Lung microvascular endothelial cell (primary cell): ENCODE data around the gene MKI67. TPM values are rescaled to one million over a fixed set of nuclear protein-coding genes. Genes with fewer than 3 reads are reported as not detected.

ENCODE experiments used
- DNase-seq, 2 donors: peaks; one replicate each; pipeline versions ENCODE4 v3.0.0 to v3.0.0-alpha.2; 2010; ENCODE audit warnings: low read depth in 2 of 2
- total RNA-seq: library from RNA; depleted of rRNA; stranded (reverse); fragments of >200 nt; gene quantifications from 2 replicates; pipeline ENCODE4 v1.2.1, GENCODE V29; 2014

The MKI67 gene
- total RNA-seq, 1 donor from 2014 or later: 2.4 TPM

DNA sequence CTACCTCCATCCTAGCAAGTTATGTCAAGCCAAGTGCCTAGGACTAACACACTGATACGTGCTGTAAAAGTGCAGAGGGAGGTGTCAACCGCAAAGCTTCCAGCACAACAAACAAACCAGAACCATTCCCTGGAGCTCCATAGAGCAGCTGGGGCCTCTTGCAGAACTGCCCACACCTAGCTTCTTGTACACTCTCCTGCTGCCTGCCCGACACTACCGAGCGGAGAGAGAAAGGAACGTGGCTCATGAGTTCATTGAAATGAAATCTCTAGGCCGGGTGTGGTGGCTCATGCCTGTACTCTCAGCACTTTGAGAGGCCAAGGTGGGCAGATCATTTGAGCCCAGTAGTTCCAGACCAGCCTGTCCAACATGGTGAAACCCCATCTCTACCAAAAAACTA lies 73.5 kb downstream of the MKI67 start:
- DNase-seq: no peak

DNA sequence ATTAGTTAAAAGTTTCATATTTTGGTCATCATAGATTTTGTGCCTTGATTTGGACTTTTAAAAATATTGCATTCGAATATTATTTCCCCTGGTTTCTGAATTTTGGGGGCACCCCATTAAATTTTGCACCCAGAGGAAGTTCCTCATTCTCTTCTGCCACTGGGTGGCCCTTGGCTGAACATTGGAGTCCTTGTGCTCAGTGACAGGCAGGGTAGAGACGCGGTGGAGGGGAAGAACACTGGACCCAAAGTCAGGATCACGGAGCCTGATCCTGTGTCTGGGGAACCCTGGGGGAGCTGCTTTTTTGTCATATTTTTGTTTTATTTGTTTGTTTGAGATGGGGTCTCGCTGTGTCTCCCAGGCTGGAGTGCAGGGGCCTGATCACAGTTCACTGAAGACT lies 74.7 kb downstream of the MKI67 start:
- DNase-seq: no peak

DNA sequence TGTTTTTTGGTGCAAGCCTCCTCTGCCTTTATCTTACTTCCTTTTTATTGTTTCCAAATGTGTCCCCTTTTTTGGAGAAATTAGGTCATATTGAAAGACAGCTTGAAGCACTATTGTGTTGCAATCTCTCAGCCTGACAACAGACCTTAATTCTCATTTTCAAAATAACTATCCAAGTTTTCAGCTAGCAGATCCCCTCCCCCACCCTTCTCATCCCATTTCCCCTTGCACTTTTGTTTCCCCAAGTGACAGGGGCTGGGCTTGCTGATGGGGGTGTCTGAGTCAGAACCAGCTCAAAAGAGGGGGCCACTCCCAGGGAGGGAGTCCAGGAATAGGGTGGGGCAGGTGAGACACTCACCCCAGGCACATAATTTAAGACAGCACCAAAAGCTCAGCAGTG lies 75.3 kb downstream of the MKI67 start:
- no peak for DNase-seq

DNA sequence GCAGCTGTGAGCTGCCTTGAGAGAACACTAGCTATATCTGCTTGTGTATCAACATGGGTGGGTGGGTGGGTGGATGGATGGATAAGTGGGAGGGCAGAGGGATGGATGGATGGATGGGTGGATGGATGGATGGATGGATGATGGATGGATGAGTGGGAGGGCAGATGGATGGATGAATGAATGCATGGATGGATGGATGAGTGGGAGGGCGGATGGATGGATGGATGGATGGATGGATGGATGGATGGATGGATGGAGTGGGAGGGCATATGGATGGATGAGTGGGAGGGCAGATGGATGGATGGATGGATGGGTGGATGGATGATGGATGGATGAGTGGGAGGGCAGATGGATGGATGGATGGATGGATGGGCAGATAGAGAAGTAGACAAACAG lies 76.1 kb downstream of the MKI67 start:
- DNase-seq: no peak

GRCh38 chr10:128049226-128050120 lies 76.8 kb downstream of the MKI67 start:
- DNase-seq: no peak

DNA sequence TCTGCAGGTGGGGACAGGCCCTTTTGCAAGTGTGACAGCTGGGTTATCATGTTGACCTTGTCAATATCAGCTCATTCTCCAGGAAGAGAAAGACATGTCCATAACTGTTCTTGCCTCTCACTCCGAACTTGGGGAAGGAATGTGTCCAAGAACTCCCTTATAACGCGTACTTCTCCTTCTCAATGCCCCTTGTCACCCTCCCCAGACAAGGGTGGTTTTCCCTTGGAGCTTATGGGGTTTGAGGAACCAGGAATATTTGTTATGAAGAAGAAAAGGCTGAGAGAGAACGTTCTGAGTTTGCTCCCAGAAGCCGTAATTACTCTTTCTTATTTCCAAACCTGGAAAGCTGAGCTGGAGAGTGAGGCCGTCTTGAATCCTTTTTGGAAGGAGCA lies 77.4 kb downstream of the MKI67 start:
- no peak for DNase-seq

GRCh38 chr10:128047991-128048818 lies 78.0 kb downstream of the MKI67 start:
- DNase-seq: peak; percentile 78 to 96

DNA sequence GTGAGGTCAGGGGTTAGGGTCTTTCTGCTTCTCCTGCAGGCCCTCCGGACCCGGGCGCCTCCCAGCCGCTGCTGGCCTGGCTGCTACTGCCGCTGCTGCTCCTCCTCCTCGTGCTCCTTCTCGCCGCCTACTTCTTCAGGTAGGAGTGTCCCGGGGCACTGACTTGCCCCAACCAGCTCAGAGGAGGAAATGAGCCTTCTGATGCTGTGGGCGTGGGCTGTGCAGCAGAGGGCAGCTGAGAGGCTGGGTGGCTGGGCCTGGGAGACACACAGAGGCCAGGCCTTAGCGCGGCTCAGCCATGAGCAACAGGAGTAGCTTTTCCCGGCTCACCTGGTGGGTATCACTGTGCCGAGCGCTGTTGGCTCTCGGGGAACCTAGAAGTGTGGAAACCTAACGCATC lies 78.9 kb downstream of the MKI67 start:
- DNase-seq: peak; percentile 54 to 90

DNA sequence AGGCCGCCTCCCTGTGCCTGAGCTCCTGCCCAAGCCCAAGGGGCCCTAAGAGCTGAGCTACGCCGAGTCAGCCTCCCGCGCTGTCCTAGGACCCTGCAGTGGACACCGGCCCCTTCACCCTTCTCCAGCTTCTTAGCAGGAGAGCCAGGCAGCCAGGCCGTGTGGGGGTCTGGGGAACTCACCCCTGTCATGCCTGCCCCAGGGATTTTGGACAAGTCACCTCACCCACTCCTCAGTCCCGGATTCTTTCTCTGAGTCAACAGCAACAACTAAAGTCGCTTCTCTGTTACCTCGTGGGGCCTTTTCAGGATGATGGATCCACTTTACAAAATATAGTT lies 79.3 kb downstream of the MKI67 start:
- DNase-seq: no peak

Other genes starting within 250 kb of the MKI67 start
- 0.20 and 0.22 TPM in 2 replicates for gene CLRN3, start 233.5 kb downstream of the MKI67 start, total RNA-seq
- gene PTPRE, start 219.3 kb downstream of the MKI67 start, total RNA-seq: 89.8 and 254 TPM in 2 replicates